ENCODE data around the gene SCPEP1.

DNA sequence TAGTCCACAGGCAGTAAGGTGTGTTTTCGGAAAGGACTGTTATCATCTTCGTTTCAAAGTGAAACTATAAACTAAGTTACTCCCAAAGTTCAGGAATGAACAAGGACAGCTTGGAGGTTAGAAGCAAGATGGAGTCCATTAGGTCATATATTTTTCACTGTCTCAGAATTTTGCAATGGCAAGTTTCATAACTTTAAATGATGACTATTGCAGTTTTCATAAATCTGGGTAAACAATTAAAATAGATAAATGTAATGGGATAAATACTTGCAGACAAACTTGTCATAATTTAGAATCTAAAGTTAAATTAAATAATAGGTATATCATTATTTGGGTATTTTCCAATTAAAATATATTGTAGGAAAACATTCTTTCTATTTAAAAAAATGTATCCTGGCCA is 49.3 kb upstream of the SCPEP1 start:
- TF ChIP-seq, protein P1, sequence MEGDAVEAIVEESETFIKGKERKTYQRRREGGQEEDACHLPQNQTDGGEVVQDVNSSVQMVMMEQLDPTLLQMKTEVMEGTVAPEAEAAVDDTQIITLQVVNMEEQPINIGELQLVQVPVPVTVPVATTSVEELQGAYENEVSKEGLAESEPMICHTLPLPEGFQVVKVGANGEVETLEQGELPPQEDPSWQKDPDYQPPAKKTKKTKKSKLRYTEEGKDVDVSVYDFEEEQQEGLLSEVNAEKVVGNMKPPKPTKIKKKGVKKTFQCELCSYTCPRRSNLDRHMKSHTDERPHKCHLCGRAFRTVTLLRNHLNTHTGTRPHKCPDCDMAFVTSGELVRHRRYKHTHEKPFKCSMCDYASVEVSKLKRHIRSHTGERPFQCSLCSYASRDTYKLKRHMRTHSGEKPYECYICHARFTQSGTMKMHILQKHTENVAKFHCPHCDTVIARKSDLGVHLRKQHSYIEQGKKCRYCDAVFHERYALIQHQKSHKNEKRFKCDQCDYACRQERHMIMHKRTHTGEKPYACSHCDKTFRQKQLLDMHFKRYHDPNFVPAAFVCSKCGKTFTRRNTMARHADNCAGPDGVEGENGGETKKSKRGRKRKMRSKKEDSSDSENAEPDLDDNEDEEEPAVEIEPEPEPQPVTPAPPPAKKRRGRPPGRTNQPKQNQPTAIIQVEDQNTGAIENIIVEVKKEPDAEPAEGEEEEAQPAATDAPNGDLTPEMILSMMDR (IDR thresholded peaks at IDR 0.05; ENCODE audit: insufficient read depth, low read length, poor library complexity, severe bottlenecking), result no peak
- TF ChIP-seq EZH2phosphoT487 (conservative IDR thresholded peaks at IDR 0.05; ENCODE audit: low read length), result no peak

Data from SU-DHL-6 (cell line).